H1 (cell line): Measurements from ENCODE around the gene SLC6A7. TPM values are rescaled to one million over a fixed set of nuclear protein-coding genes. Genes with fewer than 3 reads are reported as not detected.

Experiments used
- BRCA1 ChIP-seq: IDR thresholded peaks from 2 replicates; pipeline ENCODE4 v1.6.1; 2012; ENCODE audit warnings: low read depth, low read length, improper control_type of control experiment
- MAFK ChIP-seq: IDR thresholded peaks from 2 replicates; pipeline ENCODE4 v1.6.1; 2012; ENCODE audit warnings: low read depth, mild to moderate bottlenecking, improper control_type of control experiment, low read length
- POLR2A ChIP-seq, 2 experiments: IDR thresholded peaks; 1 replicate in 1 of 2; 2 replicates in 1 of 2; pipeline ENCODE4 v1.6.1; 2011; ENCODE audit warnings: low read depth in 2 of 2, low read length in 2 of 2, mild to moderate bottlenecking in 2 of 2; ENCODE audit errors: control extremely low read depth in 1 of 2
- polyA plus RNA-seq, 7 experiments: library from polyadenylated mRNA; depleted of rRNA in 3 of 7; stranded (reverse) in 5 of 7; unstranded in 2 of 7; fragments of >200 nt in 5 of 7; fragments of 200-250 nt in 2 of 7; gene quantifications; 1 replicate in 5 of 7; 2 replicates in 1 of 7; 4 replicates in 1 of 7; pipeline versions ENCODE4 v1.2.1 to v1.2.3, GENCODE V29; 2011 to 2013; ENCODE audit warnings: missing spikeins in 2 of 7, mixed read lengths in 2 of 7
- total RNA-seq: library from RNA; stranded (reverse); fragmentation: NEBNext Ultra II Directional; extraction: Animal tissue kit (Norgen Biotek cat#: 25700); gene quantifications from 2 replicates; pipeline ENCODE4 v1.2.1, GENCODE V29; 2021

The SLC6A7 gene
- total and polyA plus RNA-seq, 2 of the 8 experiments (the other 6 are each of a cell fraction or from before 2014, with no cell fraction given) = 0.07 to 0.12 TPM

DNA sequence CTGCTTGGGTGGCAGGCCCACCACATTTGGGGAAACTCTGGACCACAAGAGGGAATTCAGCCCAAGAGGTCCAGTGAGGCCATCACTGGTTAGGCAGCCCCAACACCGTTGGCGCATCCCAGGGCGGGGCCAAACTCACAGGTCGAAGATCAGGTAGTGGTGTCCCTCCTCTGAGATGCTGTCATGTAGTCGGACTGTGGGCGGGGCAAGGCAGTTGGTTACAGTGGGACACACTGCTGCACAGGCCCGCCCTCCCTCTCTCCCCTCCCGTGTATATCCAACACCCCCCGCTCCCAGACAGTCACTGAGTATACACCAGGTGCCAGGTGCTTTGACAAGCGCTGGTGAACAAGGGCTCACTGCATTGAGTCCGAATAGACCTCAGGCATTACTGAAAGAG, 67.6 kb downstream of the SLC6A7 start (continued):
- TF ChIP-seq POLR2A (IDR thresholded peaks at IDR 0.05; ENCODE audit: control extremely low read depth in 1 of 2, low read depth in 2 of 2, low read length in 2 of 2) (no peak), MAFK (no peak), BRCA1 (no peak)
